NCI-H2171 treated with DMSO at 0.1 percent for 48 hours (cell line): ENCODE data around the gene GPRC5C.
"Not testable (repeated sequence)": the region's sequence is repeated elsewhere in the genome, so short reads cannot be mapped to it uniquely, and the experiment has no call there.

Experiments used
- DNase-seq: peaks from one replicate; lab custom pipeline; 2025; lab: John Stamatoyannopoulos, UW

Gene GPRC5C

DNA sequence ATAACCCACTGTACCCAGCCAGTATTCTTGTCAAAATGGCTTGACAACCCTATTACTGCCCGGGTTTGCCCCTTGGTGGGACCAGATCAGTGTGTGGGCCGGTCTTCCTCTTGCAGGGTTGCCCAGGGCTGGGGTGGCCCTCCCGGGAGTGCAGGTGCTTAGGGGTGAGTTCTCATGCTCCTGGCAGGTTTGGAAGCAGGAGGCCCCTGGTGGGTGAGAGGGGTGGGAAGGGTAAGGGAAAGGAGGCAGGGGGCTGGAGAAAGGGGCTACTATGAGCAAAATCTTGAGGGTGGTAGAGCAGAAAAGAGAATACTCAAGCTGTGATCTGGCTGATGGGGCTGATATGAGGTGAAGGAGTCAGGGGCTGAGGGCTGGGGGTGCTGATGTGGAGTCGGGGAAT is 41.0 kb downstream of the GPRC5C start:
- DNase-seq = no peak

DNA sequence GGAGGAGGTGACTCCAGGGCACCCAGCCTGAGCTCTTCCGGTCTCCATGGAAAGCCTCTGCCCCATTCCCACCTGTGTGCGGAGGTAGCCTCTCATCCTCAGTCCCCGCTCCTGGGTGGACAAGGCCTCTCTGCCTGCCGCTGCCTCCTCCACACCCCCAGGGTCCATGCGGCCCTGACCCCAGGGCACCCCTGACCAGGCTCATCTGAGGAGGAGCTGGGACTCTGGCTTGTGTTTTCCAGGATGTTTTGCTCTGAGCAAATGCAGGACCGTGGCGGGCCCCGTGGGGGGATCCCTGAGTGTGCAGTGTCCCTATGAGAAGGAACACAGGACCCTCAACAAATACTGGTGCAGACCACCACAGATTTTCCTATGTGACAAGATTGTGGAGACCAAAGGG is 41.4 kb downstream of the GPRC5C start:
- DNase-seq = no peak

- DNase-seq = peak; percentile 15
These were observed 42.3 kb downstream of the GPRC5C start for GRCh38 chr17:74474043-74474792.

DNA sequence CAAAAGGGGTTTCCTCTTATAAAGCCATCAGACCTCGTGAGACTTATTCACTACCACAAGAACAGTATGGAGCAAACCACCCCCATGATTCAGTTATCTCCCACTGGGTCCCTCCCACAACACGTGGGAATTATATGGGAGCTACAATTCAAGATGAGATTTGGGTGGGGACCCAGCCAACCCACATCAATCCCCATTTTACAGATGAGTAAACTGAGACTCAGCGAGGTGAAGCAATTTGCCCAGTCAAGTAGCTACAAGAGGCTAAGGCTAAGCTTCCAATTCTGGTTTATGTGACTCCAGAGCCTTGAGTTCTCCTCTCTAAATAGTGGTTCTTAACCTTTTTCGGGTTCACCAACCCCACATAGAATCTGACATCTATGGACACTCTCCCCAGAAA is 43.3 kb downstream of the GPRC5C start:
- no peak for DNase-seq

GRCh38 chr17:74477411-74477810 is 45.5 kb downstream of the GPRC5C start:
- no peak for DNase-seq

DNA sequence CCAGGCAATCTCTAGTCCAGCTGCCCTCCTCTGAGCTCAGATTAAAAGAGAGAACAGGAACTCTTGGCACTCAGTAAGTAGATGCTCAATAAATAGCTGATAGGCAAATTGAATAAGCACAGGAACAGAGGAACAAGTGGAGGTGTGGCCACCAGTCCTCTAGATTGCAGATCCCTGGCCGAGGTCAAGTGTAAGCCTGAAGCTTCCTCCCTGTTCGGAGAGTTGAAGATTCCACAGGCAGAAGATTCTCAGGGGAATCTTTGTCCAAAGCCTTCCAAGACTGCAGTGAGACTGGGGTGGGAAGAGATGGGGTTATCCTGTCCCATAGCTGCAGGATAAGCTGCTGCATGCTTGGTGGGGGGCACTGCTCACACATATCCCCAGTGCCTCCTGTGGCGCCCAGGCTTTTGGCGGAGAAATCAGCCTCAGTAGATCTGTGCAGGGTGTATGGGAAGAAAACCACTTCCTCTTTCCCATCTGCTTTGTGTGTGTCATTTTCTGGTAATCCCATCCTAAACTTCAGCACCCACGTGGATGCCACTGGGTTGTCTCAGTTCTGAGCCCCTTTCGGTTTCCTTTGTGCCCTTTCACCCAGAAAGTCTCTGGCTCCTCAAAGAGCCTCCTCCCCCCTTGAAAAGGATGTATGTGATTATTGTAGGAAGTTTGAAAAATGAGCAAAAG is 46.7 kb downstream of the GPRC5C start:
- DNase-seq = no peak

GRCh38 chr17:74480290-74480689 is 48.4 kb downstream of the GPRC5C start:
- DNase-seq = no peak

- no peak for DNase-seq
These were observed 49.7 kb downstream of the GPRC5C start for GRCh38 chr17:74481621-74482020.

- DNase-seq = no peak
These were observed 52.2 kb downstream of the GPRC5C start for GRCh38 chr17:74484066-74484465.

DNA sequence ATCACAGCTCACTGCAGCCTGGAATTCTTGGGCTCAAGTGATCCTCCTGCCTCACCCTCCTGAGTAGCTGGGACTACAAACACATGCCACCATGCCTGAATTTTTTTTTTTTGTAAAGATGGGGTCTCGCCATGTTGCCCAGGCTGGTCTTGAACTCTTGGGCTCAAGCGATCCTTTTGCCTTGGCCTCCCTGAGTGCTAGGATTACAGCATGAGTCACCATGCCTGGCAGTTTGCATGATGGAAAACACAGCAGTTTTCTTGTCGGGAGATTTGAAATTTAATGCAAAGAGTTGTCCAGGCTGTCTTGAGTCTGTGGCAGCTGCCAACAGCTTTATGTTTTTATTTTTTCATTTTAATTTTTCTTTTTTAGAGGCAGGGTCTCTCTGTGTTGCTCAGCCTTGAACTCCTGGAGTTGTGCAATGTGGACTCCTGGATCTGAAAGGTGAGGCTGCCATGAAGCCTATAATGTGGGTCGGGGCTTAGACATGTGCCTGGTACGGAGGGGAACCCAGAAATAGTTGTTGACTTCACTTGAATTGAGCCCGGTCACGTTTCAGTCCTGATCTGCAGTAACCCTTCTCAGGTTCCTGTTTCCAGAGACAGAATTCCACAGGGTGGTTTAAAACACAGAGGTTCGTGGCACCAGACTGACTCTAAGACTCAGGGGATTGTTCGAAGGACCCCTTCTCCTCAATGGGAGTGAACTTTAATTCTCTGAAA is 53.3 kb downstream of the GPRC5C start:
- DNase-seq = no peak

DNA sequence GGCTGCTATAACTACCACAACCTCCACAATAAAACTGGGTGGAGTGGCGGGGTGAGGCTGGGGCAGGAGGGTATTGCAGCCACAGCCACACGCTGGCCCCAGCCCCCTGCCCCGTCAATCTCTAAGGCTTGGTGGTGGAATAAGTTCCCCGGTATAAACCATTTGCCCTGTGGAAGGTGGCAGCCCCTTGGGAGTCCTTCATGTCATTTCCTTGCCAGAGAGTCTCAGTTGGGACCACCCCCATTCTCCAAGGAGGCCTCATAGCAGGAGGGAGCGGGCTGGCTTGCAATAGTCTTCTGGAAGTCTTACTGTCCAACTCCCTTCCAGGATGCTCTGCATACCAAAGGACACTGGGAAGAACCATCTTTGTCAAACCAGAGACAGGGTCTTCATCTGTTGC is 54.0 kb downstream of the GPRC5C start:
- no peak for DNase-seq

DNA sequence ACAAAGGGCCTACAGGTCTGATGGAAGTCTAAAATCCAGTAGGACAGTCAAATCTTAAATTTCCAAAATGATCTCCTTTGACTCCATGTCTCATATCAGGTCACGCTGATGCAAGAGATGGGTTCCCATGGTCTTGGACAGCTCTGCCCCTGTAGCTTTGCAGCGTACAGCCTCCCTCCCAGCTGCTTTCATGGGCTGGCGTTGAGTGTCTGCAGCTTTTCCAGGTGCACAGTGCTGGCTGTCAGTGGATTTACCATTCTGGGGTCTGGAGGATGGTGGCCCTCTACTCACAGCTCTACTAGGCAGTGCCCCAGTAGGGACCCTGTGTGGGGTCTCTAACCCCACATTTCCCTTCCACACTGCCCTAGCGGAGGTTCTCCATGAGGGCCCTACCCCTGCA is 56.4 kb downstream of the GPRC5C start:
- DNase-seq = not testable (repeated sequence)

DNA sequence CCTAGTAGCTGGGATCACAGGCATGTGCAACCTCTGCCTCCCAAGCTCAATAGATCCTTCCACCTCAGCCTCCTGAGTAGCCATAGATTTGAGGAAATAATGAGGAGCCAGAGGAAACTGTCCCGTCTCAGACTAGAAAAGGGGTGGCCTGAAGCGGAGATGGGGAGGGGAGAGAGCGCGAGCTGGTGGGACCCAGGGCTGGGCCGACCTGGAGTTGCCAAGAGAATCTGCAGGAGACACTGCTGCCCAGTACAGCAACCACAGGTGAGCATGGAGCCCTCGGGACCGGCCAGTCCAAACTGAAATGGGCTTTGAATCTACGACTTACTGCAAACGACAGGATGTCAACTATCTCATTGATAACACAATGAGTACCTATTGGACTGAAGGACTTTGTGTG is 58.8 kb downstream of the GPRC5C start:
- no peak for DNase-seq

GRCh38 chr17:74491626-74492025 is 59.7 kb downstream of the GPRC5C start:
- peak; percentile 11 for DNase-seq

GRCh38 chr17:74493331-74493833 is 61.5 kb downstream of the GPRC5C start:
- peak; percentile 69 for DNase-seq
